Liver (tissue), 9 donors: ENCODE data around the gene CD6. TPM values are rescaled to one million over a fixed set of nuclear protein-coding genes. Genes with fewer than 3 reads are reported as not detected.
"Not testable (repeated sequence)": the region's sequence is repeated elsewhere in the genome, so short reads cannot be mapped to it uniquely, and the experiment has no call there.

Experiments
- DNase-seq: peaks from one replicate; pipeline ENCODE4 v3.0.0-alpha.2; 2017; ENCODE audit warnings: low spot score
- H3K27ac ChIP-seq, 2 donors: one replicate each; pipeline ENCODE4 v1.7.0; 2013; ENCODE audit warnings: inconsistent platforms in 2 of 2, low read length in 2 of 2, control low read depth in 1 of 2, low read depth in 1 of 2, mild to moderate bottlenecking in 1 of 2
- H3K27me3 ChIP-seq, 4 donors: one replicate each; pipeline versions ENCODE4 v1.6.1 to v1.7.0; 2013; ENCODE audit warnings: low read length in 3 of 4, inconsistent platforms in 1 of 4, mild to moderate bottlenecking in 1 of 4, moderate library complexity in 1 of 4; ENCODE audit not compliant: control insufficient read depth in 4 of 4, insufficient read depth in 4 of 4
- H3K36me3 ChIP-seq, 4 donors: one replicate each; pipeline versions ENCODE4 v1.6.1 to v1.7.0; 2013; ENCODE audit warnings: low read length in 3 of 4, mild to moderate bottlenecking in 3 of 4, low read depth in 1 of 4, moderate library complexity in 1 of 4; ENCODE audit not compliant: control insufficient read depth in 4 of 4, insufficient read depth in 3 of 4
- H3K4me1 ChIP-seq, 4 donors: one replicate each; pipeline versions ENCODE4 v1.6.1 to v1.7.0; 2013; ENCODE audit warnings: low read length in 3 of 4, mild to moderate bottlenecking in 3 of 4, moderate library complexity in 1 of 4; ENCODE audit not compliant: control insufficient read depth in 4 of 4, insufficient read depth in 4 of 4
- H3K4me3 ChIP-seq, 3 donors: one replicate each; pipeline versions ENCODE4 v1.6.1 to v1.7.0; 2013; ENCODE audit warnings: low read length in 3 of 3, control low read depth in 1 of 3, low read depth in 1 of 3, mild to moderate bottlenecking in 1 of 3
- H3K9ac ChIP-seq, 2 donors: one replicate each; pipeline ENCODE4 v1.7.0; 2013; ENCODE audit warnings: low read length in 2 of 2, mild to moderate bottlenecking in 2 of 2, moderate library complexity in 2 of 2, control low read depth in 1 of 2, low read depth in 1 of 2
- H3K9me3 ChIP-seq, 4 donors: one replicate each; pipeline versions ENCODE4 v1.6.1 to v1.7.0; 2013; ENCODE audit warnings: low read length in 3 of 4; ENCODE audit not compliant: control insufficient read depth in 4 of 4
- EGR1 ChIP-seq, 2 donors: IDR thresholded peaks; 2 replicates each; pipeline ENCODE4 v1.6.1; 2016 to 2018; ENCODE audit warnings: antibody characterized with exemption in 2 of 2, low read depth in 2 of 2
- FOXA1 ChIP-seq: IDR thresholded peaks from 2 replicates; pipeline ENCODE4 v1.6.1; 2016; ENCODE audit warnings: antibody characterized with exemption
- GABPA ChIP-seq, 2 donors: IDR thresholded peaks in 1 of 2; conservative IDR thresholded peaks in 1 of 2; 2 replicates each; pipeline ENCODE4 v1.6.1; 2016; ENCODE audit warnings: antibody characterized with exemption in 2 of 2, mild to moderate bottlenecking in 1 of 2, moderate library complexity in 1 of 2
- HNF4A ChIP-seq, 2 donors: conservative IDR thresholded peaks; 2 replicates each; pipeline ENCODE4 v1.6.1; 2016; ENCODE audit warnings: antibody characterized with exemption in 2 of 2, mild to moderate bottlenecking in 2 of 2
- HNF4G ChIP-seq: IDR thresholded peaks from 2 replicates; pipeline ENCODE4 v1.6.1; 2016; ENCODE audit warnings: antibody characterized with exemption
- JUND ChIP-seq, 2 donors: IDR thresholded peaks; 2 replicates each; pipeline ENCODE4 v1.6.1; 2016; ENCODE audit warnings: antibody characterized with exemption in 2 of 2
- NR2F2 ChIP-seq: IDR thresholded peaks from 2 replicates; pipeline ENCODE4 v1.6.1; 2016; ENCODE audit warnings: antibody characterized with exemption
- RAD21 ChIP-seq, 2 donors: IDR thresholded peaks; 2 replicates each; pipeline ENCODE4 v1.6.1; 2016; ENCODE audit warnings: antibody characterized with exemption in 2 of 2, mild to moderate bottlenecking in 2 of 2
- RXRA ChIP-seq, 2 donors: IDR thresholded peaks; 2 replicates each; pipeline ENCODE4 v1.6.1; 2017 to 2018; ENCODE audit warnings: antibody characterized with exemption in 2 of 2, mild to moderate bottlenecking in 1 of 2
- SP1 ChIP-seq: IDR thresholded peaks from 2 replicates; pipeline ENCODE4 v1.6.1; 2018; ENCODE audit warnings: antibody characterized with exemption, mild to moderate bottlenecking
- TAF1 ChIP-seq: conservative IDR thresholded peaks from 2 replicates; pipeline ENCODE4 v1.6.1; 2016; ENCODE audit warnings: antibody characterized with exemption, mild to moderate bottlenecking
- YY1 ChIP-seq: IDR thresholded peaks from 2 replicates; pipeline ENCODE4 v1.6.1; 2016; ENCODE audit warnings: antibody characterized with exemption, mild to moderate bottlenecking
- WGBS: extraction: QIAGEN DNeasy Blood & Tissue Kit; methylation state at CpG from one replicate; pipeline ENCODE4 v1.1.7; 2013; 5-methylcytosine and 5-hydroxymethylcytosine counted together
- polyA plus RNA-seq, 2 donors: library from polyadenylated mRNA; stranded (reverse) in 1 of 2; unstranded in 1 of 2; fragments of 200-250 nt in 1 of 2; fragments of >200 nt in 1 of 2; fragmentation: Nextera tagmentation in 1 of 2; extraction: Ambion mirVana in 1 of 2; gene quantifications; one replicate each; pipeline versions ENCODE4 v1.2.1 to v1.2.3, GENCODE V29; 2013 to 2015
- total RNA-seq, 2 donors: library from RNA; depleted of rRNA; stranded (reverse); fragments of >200 nt; gene quantifications; one replicate each; pipeline ENCODE4 v1.2.3, GENCODE V29; 2014
- TF ChIP-seq, protein P1 (sequence below): IDR thresholded peaks from 2 replicates; pipeline ENCODE4 v1.6.1; 2016; ENCODE audit warnings: antibody characterized with exemption
- TF ChIP-seq, protein P2 (sequence below): IDR thresholded peaks from 2 replicates; pipeline ENCODE4 v1.6.1; 2016; ENCODE audit warnings: antibody characterized with exemption
- TF ChIP-seq, protein P3 (sequence below): fragments of 150-350 bp; IDR thresholded peaks from 2 replicates; pipeline ENCODE4 v1.5.1; 2017; ENCODE audit warnings: improper control_type of control experiment, low read depth, low read length; ENCODE audit not compliant: missing input control
- TF ChIP-seq, protein P4 (sequence below): IDR thresholded peaks from 2 replicates; pipeline ENCODE4 v1.6.1; 2016; ENCODE audit warnings: antibody characterized with exemption, mild to moderate bottlenecking
- donor health status: healthy.
- donor health status: healthy.
- donor health status: healthy.
- donor health status: healthy.
- donor health status: healthy.

Gene CD6
- total and polyA plus RNA-seq, 4 donors = 0.31 to 0.59 (median 0.45) TPM

DNA sequence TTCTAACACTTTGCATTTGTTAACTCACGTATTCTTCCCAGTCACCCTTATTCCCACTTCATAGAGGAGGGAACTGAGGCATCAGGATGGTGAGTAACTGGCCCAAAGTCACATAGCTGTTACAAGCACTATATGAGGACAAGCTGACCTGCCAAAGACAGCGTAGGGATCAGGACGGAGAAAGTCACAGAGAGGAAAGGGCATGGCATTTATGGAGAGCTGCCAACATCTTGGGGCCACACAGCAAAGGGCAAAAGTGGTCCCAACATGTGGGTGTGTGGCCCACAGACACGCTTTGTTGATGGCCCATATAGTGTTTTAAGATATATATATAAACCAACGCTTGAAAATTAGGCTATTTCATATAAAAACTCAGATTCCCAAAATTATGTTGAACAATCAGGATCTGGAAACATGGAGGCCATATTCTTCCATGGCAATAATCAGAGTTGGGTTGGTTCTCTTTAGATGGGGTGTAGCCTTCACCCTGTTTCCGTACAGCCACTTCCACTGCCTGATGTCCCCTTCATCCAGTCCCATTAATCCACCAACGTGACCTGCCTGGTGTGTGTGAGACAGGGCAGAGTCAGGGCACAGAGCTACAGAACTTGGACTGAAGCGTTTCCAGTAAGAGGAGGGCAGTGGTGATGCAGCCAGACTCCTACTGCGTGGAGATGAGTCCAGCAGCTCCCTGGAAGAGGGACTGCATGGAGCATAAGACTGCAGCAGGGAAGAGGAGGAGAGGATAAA is 90.9 kb downstream of the CD6 start:
- Histone ChIP-seq H3K36me3 (no peaks in the 10 kb centered on the region), H3K27me3 (no peaks in the 10 kb centered on the region), H3K9me3 (no peaks in the 10 kb centered on the region), H3K9ac (no peak overlapping the region), H3K27ac (no peak overlapping the region), H3K4me3 (no peak overlapping the region), H3K4me1 (no peaks in the 10 kb centered on the region)
- WGBS = 85% methylated on average over 9 of the region's 9 CpGs
- TF ChIP-seq YY1 (no peak), TAF1 (no peak), RXRA (IDR thresholded peaks at IDR 0.05) (no peak), NR2F2 (no peak), HNF4A (conservative IDR thresholded peaks at IDR 0.05) (no peak), SP1 (no peak), RAD21 (IDR thresholded peaks at IDR 0.05) (no peak), EGR1 (IDR thresholded peaks at IDR 0.05; ENCODE audit: low read depth in 2 of 2) (no peak), GABPA (IDR thresholded peaks at IDR 0.05 in 1 of 2, conservative IDR thresholded peaks at IDR 0.05 in 1 of 2) (no peak), JUND (IDR thresholded peaks at IDR 0.05) (no peak), FOXA1 (no peak), HNF4G (no peak)
- TF ChIP-seq, protein P1, sequence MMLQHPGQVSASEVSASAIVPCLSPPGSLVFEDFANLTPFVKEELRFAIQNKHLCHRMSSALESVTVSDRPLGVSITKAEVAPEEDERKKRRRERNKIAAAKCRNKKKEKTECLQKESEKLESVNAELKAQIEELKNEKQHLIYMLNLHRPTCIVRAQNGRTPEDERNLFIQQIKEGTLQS = no peak
- TF ChIP-seq, protein P2, sequence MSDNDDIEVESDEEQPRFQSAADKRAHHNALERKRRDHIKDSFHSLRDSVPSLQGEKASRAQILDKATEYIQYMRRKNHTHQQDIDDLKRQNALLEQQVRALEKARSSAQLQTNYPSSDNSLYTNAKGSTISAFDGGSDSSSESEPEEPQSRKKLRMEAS = no peak
- TF ChIP-seq, protein P3, sequence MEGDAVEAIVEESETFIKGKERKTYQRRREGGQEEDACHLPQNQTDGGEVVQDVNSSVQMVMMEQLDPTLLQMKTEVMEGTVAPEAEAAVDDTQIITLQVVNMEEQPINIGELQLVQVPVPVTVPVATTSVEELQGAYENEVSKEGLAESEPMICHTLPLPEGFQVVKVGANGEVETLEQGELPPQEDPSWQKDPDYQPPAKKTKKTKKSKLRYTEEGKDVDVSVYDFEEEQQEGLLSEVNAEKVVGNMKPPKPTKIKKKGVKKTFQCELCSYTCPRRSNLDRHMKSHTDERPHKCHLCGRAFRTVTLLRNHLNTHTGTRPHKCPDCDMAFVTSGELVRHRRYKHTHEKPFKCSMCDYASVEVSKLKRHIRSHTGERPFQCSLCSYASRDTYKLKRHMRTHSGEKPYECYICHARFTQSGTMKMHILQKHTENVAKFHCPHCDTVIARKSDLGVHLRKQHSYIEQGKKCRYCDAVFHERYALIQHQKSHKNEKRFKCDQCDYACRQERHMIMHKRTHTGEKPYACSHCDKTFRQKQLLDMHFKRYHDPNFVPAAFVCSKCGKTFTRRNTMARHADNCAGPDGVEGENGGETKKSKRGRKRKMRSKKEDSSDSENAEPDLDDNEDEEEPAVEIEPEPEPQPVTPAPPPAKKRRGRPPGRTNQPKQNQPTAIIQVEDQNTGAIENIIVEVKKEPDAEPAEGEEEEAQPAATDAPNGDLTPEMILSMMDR = no peak
- TF ChIP-seq, protein P4, sequence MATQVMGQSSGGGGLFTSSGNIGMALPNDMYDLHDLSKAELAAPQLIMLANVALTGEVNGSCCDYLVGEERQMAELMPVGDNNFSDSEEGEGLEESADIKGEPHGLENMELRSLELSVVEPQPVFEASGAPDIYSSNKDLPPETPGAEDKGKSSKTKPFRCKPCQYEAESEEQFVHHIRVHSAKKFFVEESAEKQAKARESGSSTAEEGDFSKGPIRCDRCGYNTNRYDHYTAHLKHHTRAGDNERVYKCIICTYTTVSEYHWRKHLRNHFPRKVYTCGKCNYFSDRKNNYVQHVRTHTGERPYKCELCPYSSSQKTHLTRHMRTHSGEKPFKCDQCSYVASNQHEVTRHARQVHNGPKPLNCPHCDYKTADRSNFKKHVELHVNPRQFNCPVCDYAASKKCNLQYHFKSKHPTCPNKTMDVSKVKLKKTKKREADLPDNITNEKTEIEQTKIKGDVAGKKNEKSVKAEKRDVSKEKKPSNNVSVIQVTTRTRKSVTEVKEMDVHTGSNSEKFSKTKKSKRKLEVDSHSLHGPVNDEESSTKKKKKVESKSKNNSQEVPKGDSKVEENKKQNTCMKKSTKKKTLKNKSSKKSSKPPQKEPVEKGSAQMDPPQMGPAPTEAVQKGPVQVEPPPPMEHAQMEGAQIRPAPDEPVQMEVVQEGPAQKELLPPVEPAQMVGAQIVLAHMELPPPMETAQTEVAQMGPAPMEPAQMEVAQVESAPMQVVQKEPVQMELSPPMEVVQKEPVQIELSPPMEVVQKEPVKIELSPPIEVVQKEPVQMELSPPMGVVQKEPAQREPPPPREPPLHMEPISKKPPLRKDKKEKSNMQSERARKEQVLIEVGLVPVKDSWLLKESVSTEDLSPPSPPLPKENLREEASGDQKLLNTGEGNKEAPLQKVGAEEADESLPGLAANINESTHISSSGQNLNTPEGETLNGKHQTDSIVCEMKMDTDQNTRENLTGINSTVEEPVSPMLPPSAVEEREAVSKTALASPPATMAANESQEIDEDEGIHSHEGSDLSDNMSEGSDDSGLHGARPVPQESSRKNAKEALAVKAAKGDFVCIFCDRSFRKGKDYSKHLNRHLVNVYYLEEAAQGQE = no peak
- DNase-seq = no peak

DNA sequence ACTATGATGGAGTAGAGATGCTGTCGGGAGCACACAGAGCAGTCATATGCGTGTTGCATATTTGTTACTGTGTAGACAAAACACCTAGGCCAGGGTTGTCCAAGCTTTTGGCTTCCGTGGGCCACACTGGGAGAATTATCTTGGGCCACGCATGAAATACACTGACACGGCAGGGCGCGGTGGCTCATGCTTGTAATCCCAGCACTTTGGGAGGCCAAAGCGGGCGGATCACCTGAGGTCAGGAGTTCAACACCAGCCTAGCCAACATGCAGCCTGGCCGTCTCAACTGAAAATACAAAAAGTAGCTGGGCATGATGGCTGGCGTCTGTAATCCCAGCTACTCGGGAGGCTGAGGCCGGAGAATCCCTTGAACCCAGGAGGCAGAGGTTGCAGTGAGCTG is 93.8 kb downstream of the CD6 start:
- H3K4me3 ChIP-seq, H3K9me3 ChIP-seq, H3K27ac ChIP-seq, H3K4me1 ChIP-seq, H3K9ac ChIP-seq, DNase-seq, H3K36me3 ChIP-seq, H3K27me3 ChIP-seq: not testable (repeated sequence)
- WGBS = 95% methylated on average over 13 of the region's 13 CpGs
